HG02642 (cell line): ENCODE data around the gene URGCP.

ENCODE experiments used
- ATAC-seq: cut with Tn5 transposase; IDR thresholded peaks from one replicate; pipeline ENCODE4 v1.9.1; 2021; ENCODE audit warnings: mild to moderate bottlenecking; ENCODE audit not compliant: unreplicated experiment, poor library complexity

URGCP gene, protein sequence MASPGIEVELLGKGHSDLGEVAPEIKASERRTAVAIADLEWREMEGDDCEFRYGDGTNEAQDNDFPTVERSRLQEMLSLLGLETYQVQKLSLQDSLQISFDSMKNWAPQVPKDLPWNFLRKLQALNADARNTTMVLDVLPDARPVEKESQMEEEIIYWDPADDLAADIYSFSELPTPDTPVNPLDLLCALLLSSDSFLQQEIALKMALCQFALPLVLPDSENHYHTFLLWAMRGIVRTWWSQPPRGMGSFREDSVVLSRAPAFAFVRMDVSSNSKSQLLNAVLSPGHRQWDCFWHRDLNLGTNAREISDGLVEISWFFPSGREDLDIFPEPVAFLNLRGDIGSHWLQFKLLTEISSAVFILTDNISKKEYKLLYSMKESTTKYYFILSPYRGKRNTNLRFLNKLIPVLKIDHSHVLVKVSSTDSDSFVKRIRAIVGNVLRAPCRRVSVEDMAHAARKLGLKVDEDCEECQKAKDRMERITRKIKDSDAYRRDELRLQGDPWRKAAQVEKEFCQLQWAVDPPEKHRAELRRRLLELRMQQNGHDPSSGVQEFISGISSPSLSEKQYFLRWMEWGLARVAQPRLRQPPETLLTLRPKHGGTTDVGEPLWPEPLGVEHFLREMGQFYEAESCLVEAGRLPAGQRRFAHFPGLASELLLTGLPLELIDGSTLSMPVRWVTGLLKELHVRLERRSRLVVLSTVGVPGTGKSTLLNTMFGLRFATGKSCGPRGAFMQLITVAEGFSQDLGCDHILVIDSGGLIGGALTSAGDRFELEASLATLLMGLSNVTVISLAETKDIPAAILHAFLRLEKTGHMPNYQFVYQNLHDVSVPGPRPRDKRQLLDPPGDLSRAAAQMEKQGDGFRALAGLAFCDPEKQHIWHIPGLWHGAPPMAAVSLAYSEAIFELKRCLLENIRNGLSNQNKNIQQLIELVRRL

DNA sequence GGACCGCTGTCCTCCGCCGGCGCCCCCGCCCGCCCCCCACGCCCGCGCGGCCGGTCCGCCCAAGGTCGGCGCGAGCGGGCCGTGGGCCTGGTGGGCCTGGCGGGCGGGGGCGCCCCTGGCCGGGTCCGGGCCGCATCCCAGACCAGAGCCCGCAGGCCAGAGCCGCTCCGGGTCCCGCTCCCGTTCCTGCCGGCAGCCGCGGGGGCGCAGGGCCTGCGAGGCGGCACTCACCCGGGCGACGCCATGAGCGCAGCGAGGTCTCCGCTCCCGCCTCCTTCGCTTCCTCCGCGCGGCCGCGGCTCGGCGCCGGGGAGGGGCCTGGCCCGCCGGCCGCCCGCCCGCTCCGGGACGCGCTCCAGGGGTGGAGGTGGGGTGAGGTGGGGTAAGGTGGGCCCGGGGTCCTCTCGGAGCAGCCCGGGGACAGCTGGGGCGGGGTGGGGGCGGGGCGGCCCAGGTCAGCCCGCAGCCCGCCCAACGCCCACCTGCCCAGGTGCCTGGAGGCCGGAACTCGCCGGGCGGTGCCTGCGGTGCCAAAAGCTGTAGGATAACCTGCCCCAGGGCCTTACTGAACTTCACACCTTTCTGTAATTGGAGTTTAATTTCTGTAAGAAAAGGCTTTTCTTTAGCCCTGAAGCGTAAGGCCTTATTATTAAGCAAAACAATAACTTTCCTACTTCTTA is at the start of gene URGCP:
Gene URGCP, minus strand, starts transcription at position 266 of the 680 bp plus-strand sequence. Its CDS starts 21 bp downstream, at position 245.
- peak; percentile 80 for ATAC-seq

DNA sequence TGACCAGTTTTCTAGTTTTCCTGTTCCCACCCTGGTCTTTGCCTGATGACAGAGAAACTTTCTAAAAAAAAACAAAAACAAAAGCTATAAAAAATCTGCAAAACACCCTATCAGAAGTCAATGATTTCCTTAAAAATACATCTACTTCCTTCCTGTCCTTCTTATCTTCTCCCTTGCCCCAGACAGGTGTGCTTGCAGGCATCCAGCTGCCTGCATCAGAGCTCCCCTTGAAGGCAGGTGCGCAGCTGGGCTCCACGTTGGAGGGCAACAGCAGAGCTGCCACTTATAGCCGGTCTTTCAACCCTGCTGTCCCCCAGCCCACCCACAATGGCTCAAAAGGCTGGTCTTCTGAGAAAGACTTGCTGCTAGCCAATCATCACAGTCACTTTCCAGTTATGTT is 49.6 kb upstream of the URGCP start:
- no peak for ATAC-seq

- ATAC-seq, result no peak
Observed at GRCh38 chr7:43954524-43955228, 48.3 kb upstream of the URGCP start.

DNA sequence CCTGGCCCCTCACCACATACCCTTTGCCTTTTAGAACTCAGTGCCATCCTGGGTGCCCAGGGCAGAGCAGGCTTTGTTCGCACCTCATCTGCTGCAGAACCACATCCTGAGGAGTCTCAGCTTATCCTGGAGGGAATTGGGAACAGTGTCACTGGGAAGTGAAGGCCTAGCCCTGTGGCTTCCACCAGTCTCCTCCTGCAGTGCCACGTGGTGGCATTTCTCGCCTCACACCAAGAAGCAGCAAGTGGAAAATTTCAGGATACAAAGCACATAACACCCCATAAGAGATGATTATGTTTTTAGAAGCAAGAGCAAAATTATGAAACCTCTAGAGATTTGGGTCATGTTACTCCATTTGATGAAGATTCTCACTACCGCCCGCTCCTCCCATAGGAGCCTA is 46.7 kb upstream of the URGCP start:
- ATAC-seq, result no peak

GRCh38 chr7:43952028-43952427 is 45.6 kb upstream of the URGCP start:
- ATAC-seq, result no peak

DNA sequence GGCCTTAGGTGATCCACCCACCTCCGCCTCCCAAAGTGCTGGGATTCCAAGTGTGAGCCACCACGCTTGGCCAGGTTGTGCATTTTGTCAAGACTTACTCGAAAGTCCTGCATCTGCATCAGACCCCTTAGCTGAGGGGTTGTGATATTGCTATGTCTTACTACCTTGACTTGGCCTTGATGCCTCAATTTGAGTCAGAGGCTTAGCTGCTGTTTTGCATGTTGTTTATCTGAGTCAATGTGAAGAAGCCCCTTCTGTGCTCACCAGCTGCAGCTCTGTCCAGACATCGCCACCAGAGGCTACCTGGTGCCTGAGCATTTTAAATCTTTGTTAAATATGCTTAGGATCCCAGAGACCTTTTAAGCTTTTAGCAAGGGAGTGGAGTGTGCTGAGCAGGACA is 37.9 kb upstream of the URGCP start:
- ATAC-seq, result peak; percentile 45

DNA sequence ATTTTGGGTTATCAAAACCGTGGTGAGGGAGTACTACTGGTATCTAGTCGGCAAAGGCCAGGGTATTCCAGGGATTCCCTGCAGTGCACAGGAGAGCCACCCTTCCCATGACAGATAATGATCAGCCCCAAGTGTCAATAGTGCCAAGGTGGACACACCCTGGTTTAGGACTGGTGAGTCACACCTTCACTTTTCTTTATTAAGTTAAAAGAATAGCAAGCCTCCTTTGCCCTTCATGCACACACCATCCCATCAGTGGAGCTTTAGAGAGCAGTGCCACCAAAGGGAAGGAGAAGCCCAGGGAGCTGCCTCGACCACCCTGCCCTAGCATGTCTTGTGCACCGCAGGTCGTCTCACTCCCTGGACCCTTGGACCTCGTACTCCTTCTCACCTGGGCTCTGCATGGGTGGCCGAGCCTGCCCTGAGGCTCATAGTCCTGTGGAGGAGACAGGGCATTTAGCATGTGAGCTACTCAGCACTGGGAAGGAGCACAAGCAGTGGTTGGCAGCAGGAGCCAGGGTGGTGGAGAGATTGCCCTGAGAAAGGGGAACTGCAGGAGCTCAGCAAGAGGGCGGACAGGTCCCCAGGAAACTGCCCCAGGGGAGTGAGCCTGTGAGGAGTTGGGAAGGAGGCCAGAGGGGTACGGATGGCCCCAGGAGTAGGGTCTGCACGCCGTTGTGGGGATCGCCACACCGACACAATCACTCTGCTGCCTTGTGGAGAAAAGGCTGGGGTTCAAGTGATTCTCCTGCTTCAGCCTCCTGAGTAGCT is 37.2 kb upstream of the URGCP start:
- ATAC-seq, result peak; percentile 11

GRCh38 chr7:43942997-43943396 is 36.6 kb upstream of the URGCP start:
- no peak for ATAC-seq

DNA sequence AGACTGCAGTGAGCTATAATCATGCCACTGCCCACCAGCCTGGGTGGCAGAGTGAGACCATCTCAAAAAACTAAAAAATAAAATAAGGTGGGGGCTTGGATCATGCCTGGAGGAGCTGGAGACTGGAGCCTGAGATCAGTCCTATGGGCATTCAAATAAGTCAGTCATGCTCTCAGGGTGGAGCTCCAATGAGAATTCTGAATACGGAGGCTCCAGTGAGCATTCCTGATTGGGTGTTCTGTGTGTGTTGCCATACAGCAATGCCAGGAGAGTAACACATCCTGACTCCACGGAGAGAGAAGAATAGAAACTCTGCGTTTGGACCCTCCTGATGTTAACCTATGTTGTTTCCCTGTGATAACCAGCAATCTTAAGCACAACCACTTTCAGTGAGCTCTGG is 35.9 kb upstream of the URGCP start:
- ATAC-seq, result no peak

DNA sequence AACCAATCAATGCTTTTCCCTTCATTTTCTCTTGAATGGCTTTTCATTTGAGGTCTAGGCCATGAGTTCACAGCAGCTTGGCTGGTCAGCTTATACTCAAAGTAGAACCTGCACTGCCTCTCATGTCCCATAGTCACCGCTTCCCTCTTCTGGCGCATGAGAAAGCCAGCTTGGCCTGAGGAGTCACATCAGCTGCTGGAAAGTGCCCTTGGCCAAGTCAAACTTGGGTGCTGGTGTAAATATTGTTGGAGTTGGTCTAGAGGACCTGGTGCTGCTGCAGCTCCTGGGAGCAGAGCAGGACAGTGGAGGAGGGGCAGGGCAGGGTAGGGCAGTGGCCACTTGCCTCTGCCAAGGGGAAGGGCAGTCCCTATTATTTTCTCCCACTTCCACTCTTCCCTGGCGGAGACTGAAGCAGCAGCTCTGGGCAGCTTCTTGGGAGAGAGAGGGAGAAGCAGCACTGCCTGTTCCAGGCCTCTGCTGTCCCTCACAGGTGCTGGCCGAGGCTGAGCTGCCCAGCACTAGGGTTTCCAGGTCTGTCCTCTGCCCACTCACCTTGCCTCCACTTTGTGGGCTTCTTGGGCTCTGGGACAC is 32.6 kb upstream of the URGCP start:
- ATAC-seq, result no peak

GRCh38 chr7:43937444-43937843 is 31.0 kb upstream of the URGCP start:
- no peak for ATAC-seq

- ATAC-seq, result no peak
Observed at GRCh38 chr7:43933902-43934560, 27.6 kb upstream of the URGCP start.

GRCh38 chr7:43931346-43931745 is 24.9 kb upstream of the URGCP start:
- ATAC-seq, result no peak

GRCh38 chr7:43929529-43930457 is 23.4 kb upstream of the URGCP start:
- no peak for ATAC-seq

- no peak for ATAC-seq
Observed at GRCh38 chr7:43927810-43928209, 21.4 kb upstream of the URGCP start.

DNA sequence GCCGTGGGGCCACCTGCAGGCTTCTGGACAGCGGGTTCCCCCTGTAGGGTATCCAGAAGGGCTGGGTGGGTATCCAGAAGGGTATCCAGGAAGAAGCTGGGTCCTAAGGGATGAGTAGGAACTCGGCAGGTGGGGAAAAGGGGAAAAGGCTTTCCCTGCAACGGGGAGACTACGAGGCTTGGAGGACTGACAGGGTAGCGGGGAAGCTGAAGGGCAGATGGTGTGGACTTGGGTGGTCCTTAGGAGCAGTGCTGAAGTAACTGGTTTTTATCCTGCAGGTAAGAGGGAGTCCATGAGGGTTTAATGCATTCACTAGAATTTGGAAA is 20.4 kb upstream of the URGCP start:
- ATAC-seq, result peak; percentile 16

GRCh38 chr7:43925984-43926797 is 19.8 kb upstream of the URGCP start, which contains the start of gene UBE2D4:
Gene UBE2D4 (plus strand): TSS chr7:43926436. CDS start chr7:43926533, 97 bp downstream.
- peak; percentile 94 for ATAC-seq
